HG03460 (cell line): Measurements from ENCODE around the gene DSE.

Source experiments
- ATAC-seq: cut with Tn5 transposase; IDR thresholded peaks from one replicate; pipeline ENCODE4 v1.9.1; 2021; ENCODE audit not compliant: unreplicated experiment

DSE gene

GRCh38 chr6:116386581-116387299 is 16.0 kb downstream of the DSE start:
- ATAC-seq, result peak; percentile 34

- peak; percentile 61 for ATAC-seq
Observed at GRCh38 chr6:116387374-116387773, 16.6 kb downstream of the DSE start.

- ATAC-seq, result no peak
Observed at GRCh38 chr6:116388924-116389323, 18.2 kb downstream of the DSE start.

- no peak for ATAC-seq
Observed at GRCh38 chr6:116389357-116389756, 18.6 kb downstream of the DSE start.

GRCh38 chr6:116390581-116390980 is 19.8 kb downstream of the DSE start:
- peak; percentile 39 for ATAC-seq

GRCh38 chr6:116392132-116393013 is 21.6 kb downstream of the DSE start:
- ATAC-seq, result peak; percentile 35

GRCh38 chr6:116393430-116393829 is 22.7 kb downstream of the DSE start:
- no peak for ATAC-seq

GRCh38 chr6:116395647-116396046 is 24.9 kb downstream of the DSE start:
- no peak for ATAC-seq

GRCh38 chr6:116396441-116396840 is 25.7 kb downstream of the DSE start:
- ATAC-seq, result no peak

- no peak for ATAC-seq
Observed at GRCh38 chr6:116397914-116398313, 27.2 kb downstream of the DSE start.

GRCh38 chr6:116398316-116399010 is 27.7 kb downstream of the DSE start:
- no peak for ATAC-seq

- no peak for ATAC-seq
Observed at GRCh38 chr6:116399287-116399686, 28.5 kb downstream of the DSE start.

GRCh38 chr6:116400328-116400727 is 29.6 kb downstream of the DSE start:
- no peak for ATAC-seq

GRCh38 chr6:116402108-116402937 is 31.6 kb downstream of the DSE start:
- ATAC-seq, result no peak

GRCh38 chr6:116403205-116403604 is 32.5 kb downstream of the DSE start:
- ATAC-seq, result no peak

- no peak for ATAC-seq
Observed at GRCh38 chr6:116404696-116405095, 33.9 kb downstream of the DSE start.

- peak; percentile 69 for ATAC-seq
Observed at GRCh38 chr6:116405138-116405537, 34.4 kb downstream of the DSE start.

- no peak for ATAC-seq
Observed at GRCh38 chr6:116405652-116406356, 35.1 kb downstream of the DSE start.

GRCh38 chr6:116406678-116407345 is 36.1 kb downstream of the DSE start:
- ATAC-seq, result no peak

GRCh38 chr6:116408491-116408890 is 37.7 kb downstream of the DSE start:
- no peak for ATAC-seq
